WTC11 (cell line): Measurements from ENCODE around the gene ZNF740. TPM values are rescaled to one million over a fixed set of nuclear protein-coding genes. Genes with fewer than 3 reads are reported as not detected.

ENCODE experiments used
- ATAC-seq: fragments of 200-7000 bp; cut with Tn5 transposase; 2 replicates; pipeline ENCODE4 v1.10.0; 2021; ENCODE audit warnings: mild to moderate bottlenecking, moderate library complexity
- CTCF ChIA-PET: fragments of 300-600 bp; sonication (Branson Sonifier 250); formaldehyde crosslinking; loops from one replicate; lab custom pipeline; 2021; ENCODE audit warnings: antibody characterized with exemption; lab: Charles Lee
- POLR2A ChIA-PET: fragments of 350-600 bp; sonication (Branson Sonifier 250); formaldehyde crosslinking; loops from one replicate; lab custom pipeline; 2021; ENCODE audit warnings: antibody characterized with exemption; lab: Charles Lee
- DNase-seq: peaks from one replicate; pipeline ENCODE4 v3.0.0; 2021; ENCODE audit warnings: low spot score
- H3K27ac Mint-ChIP-seq: 2 replicates; pipeline ENCODE4 v1.8.0; 2021; ENCODE audit warnings: mixed read lengths
- H3K27me3 Mint-ChIP-seq: 2 replicates; pipeline ENCODE4 v1.8.0; 2021; ENCODE audit warnings: low read depth, mild to moderate bottlenecking, moderate library complexity, mixed read lengths
- H3K36me3 Mint-ChIP-seq: 2 replicates; pipeline ENCODE4 v1.8.0; 2021; ENCODE audit warnings: mixed read lengths
- H3K4me1 Mint-ChIP-seq: 2 replicates; pipeline ENCODE4 v1.8.0; 2022; ENCODE audit warnings: mixed read lengths
- H3K4me3 Mint-ChIP-seq: 2 replicates; pipeline ENCODE4 v1.8.0; 2021; ENCODE audit warnings: mild to moderate bottlenecking, moderate library complexity, mixed read lengths
- H3K9me3 Mint-ChIP-seq: 2 replicates; pipeline ENCODE4 v1.8.0; 2021; ENCODE audit warnings: mixed read lengths
- ELF4 ChIP-seq: sonication (generic); formaldehyde crosslinking; IDR thresholded peaks from 2 replicates; pipeline ENCODE4 v1.8.1; 2022; ENCODE audit warnings: low read depth, mild to moderate bottlenecking, moderate library complexity, missing genetic modification reagents
- EMX1 ChIP-seq: fragments of 250-450 bp; sonication (Bioruptor Pico); IDR thresholded peaks from 2 replicates; pipeline ENCODE4 v1.8.0; 2021; ENCODE audit warnings: mild to moderate bottlenecking
- FOXK1 ChIP-seq: sonication (generic); formaldehyde crosslinking; IDR thresholded peaks from 2 replicates; pipeline ENCODE4 v1.8.0; 2022; ENCODE audit warnings: mild to moderate bottlenecking, moderate library complexity, missing genetic modification reagents
- GRHL2 ChIP-seq: fragments of 250-450 bp; sonication (Bioruptor Pico); IDR thresholded peaks from 2 replicates; pipeline ENCODE4 v1.8.0; 2022; ENCODE audit warnings: mild to moderate bottlenecking, moderate library complexity; ENCODE audit not compliant: insufficient replicate concordance, severe bottlenecking
- MYBL2 ChIP-seq: sonication (generic); formaldehyde crosslinking; IDR thresholded peaks from 2 replicates; pipeline ENCODE4 v1.8.1; 2023; ENCODE audit warnings: mild to moderate bottlenecking, moderate library complexity, missing genetic modification reagents
- NR2C2 ChIP-seq: sonication (generic); formaldehyde crosslinking; IDR thresholded peaks from 2 replicates; pipeline ENCODE4 v1.8.0; 2022; ENCODE audit warnings: mild to moderate bottlenecking, missing genetic modification reagents
- NR3C1 ChIP-seq: sonication (generic); formaldehyde crosslinking; conservative IDR thresholded peaks from 2 replicates; pipeline ENCODE4 v1.8.1; 2023; ENCODE audit warnings: low read depth, mild to moderate bottlenecking, missing genetic modification reagents
- SMAD3 ChIP-seq: sonication (generic); formaldehyde crosslinking; IDR thresholded peaks from 2 replicates; pipeline ENCODE4 v1.8.0; 2022; ENCODE audit warnings: missing genetic modification reagents, mild to moderate bottlenecking, borderline replicate concordance
- SP1 ChIP-seq: sonication (generic); formaldehyde crosslinking; conservative IDR thresholded peaks from 2 replicates; pipeline ENCODE4 v1.8.1; 2022; ENCODE audit warnings: missing genetic modification reagents
- TEAD1 ChIP-seq: sonication (generic); formaldehyde crosslinking; IDR thresholded peaks from 2 replicates; pipeline ENCODE4 v1.8.0; 2022; ENCODE audit warnings: mild to moderate bottlenecking, missing genetic modification reagents
- ZNF263 ChIP-seq: sonication (generic); formaldehyde crosslinking; IDR thresholded peaks from 2 replicates; pipeline ENCODE4 v1.8.1; 2022; ENCODE audit warnings: low read depth, mild to moderate bottlenecking, moderate library complexity, missing genetic modification reagents
- ZNF416 ChIP-seq: fragments of 250-450 bp; sonication (Bioruptor Pico); IDR thresholded peaks from 2 replicates; pipeline ENCODE4 v1.9.0; 2021; ENCODE audit warnings: mild to moderate bottlenecking, inconsistent platforms
- ZNF671 ChIP-seq: fragments of 250-450 bp; sonication (Bioruptor Pico); IDR thresholded peaks from 2 replicates; pipeline ENCODE4 v1.8.0; 2021; ENCODE audit warnings: mild to moderate bottlenecking
- total RNA-seq: library from RNA; stranded (reverse); gene quantifications from 3 replicates; pipeline ENCODE4 v1.2.3, GENCODE V29; 2021
- TF ChIP-seq, protein P1 (sequence below): sonication (generic); formaldehyde crosslinking; IDR thresholded peaks from 2 replicates; pipeline ENCODE4 v1.8.1; 2022; ENCODE audit warnings: low read depth, mild to moderate bottlenecking, moderate library complexity, missing genetic modification reagents, borderline replicate concordance
- TF ChIP-seq, protein P2 (sequence below): sonication (generic); formaldehyde crosslinking; IDR thresholded peaks from 2 replicates; pipeline ENCODE4 v1.8.0; 2022; ENCODE audit warnings: mild to moderate bottlenecking, missing genetic modification reagents
- TF ChIP-seq, protein P3 (sequence below): fragments of 250-450 bp; sonication (Bioruptor Pico); conservative IDR thresholded peaks from 2 replicates; pipeline ENCODE4 v1.9.0; 2021; ENCODE audit warnings: mild to moderate bottlenecking
- TF ChIP-seq, protein P4 (sequence below): sonication (generic); formaldehyde crosslinking; conservative IDR thresholded peaks from 2 replicates; pipeline ENCODE4 v1.8.1; 2023; ENCODE audit warnings: mild to moderate bottlenecking, low read depth, missing genetic modification reagents, moderate library complexity
- TF ChIP-seq, protein P5 (sequence below): sonication (generic); formaldehyde crosslinking; IDR thresholded peaks from 2 replicates; pipeline ENCODE4 v1.8.1; 2023; ENCODE audit warnings: mild to moderate bottlenecking, missing genetic modification reagents, borderline replicate concordance
- TF ChIP-seq, protein P6 (sequence below): sonication (generic); formaldehyde crosslinking; IDR thresholded peaks from 2 replicates; pipeline ENCODE4 v1.8.1; 2023; ENCODE audit warnings: mild to moderate bottlenecking, missing genetic modification reagents

Gene ZNF740
- total RNA-seq, 1 experiment from 2014 or later, result 26.6 TPM

DNA sequence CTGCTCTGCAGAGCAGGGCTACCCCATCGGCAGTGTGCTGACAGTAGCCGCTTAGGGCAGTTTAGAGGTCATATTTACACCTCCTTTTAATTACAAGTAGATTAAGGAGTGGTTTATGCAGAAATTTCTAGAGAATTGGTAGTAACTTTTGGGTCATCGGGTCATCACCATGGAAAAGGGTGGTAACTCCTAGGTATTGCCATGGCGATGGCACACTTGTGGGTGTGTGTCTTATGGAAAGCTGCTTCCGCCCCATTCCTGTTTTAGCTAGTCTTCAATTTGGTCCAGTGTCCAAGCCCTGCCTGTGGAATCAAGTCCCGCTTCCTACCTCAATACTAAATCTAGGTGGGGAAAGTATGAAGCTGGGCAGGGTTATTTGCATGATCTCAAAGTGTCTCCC, 29.5 kb upstream of the ZNF740 start:
- Mint-ChIP-seq H3K27me3 (peaks cover 43% of the 10 kb centered on the region), H3K27ac (no peak overlapping the region), H3K4me3 (no peak overlapping the region), H3K9me3 (no peaks in the 10 kb centered on the region), H3K36me3 (no peaks in the 10 kb centered on the region), H3K4me1 (peaks cover 3% of the 10 kb centered on the region; the same call in 1 of the 2 replicates)
- POLR2A ChIA-PET, result no interaction called here
- ATAC-seq, result no peak
- DNase-seq, result no peak
- TF ChIP-seq NR2C2 (no peak), TEAD1 (no peak), ZNF263 (CRISPR knock-in tag) (no peak), SP1 (CRISPR knock-in tag) (no peak), ZNF671 (no peak), ELF4 (no peak), SMAD3 (no peak), ZNF416 (CRISPR knock-in tag) (no peak), NR3C1 (no peak), EMX1 (CRISPR knock-in tag) (no peak), FOXK1 (CRISPR knock-in tag) (no peak), GRHL2 (CRISPR knock-in tag) (no peak), MYBL2 (CRISPR knock-in tag) (no peak)
- TF ChIP-seq, protein P1, sequence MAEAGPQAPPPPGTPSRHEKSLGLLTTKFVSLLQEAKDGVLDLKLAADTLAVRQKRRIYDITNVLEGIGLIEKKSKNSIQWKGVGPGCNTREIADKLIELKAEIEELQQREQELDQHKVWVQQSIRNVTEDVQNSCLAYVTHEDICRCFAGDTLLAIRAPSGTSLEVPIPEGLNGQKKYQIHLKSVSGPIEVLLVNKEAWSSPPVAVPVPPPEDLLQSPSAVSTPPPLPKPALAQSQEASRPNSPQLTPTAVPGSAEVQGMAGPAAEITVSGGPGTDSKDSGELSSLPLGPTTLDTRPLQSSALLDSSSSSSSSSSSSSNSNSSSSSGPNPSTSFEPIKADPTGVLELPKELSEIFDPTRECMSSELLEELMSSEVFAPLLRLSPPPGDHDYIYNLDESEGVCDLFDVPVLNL (CRISPR knock-in tag), result no peak
- TF ChIP-seq, protein P2, sequence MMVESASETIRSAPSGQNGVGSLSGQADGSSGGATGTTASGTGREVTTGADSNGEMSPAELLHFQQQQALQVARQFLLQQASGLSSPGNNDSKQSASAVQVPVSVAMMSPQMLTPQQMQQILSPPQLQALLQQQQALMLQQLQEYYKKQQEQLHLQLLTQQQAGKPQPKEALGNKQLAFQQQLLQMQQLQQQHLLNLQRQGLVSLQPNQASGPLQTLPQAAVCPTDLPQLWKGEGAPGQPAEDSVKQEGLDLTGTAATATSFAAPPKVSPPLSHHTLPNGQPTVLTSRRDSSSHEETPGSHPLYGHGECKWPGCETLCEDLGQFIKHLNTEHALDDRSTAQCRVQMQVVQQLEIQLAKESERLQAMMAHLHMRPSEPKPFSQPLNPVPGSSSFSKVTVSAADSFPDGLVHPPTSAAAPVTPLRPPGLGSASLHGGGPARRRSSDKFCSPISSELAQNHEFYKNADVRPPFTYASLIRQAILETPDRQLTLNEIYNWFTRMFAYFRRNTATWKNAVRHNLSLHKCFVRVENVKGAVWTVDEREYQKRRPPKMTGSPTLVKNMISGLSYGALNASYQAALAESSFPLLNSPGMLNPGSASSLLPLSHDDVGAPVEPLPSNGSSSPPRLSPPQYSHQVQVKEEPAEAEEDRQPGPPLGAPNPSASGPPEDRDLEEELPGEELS, result no peak
- TF ChIP-seq, protein P3, sequence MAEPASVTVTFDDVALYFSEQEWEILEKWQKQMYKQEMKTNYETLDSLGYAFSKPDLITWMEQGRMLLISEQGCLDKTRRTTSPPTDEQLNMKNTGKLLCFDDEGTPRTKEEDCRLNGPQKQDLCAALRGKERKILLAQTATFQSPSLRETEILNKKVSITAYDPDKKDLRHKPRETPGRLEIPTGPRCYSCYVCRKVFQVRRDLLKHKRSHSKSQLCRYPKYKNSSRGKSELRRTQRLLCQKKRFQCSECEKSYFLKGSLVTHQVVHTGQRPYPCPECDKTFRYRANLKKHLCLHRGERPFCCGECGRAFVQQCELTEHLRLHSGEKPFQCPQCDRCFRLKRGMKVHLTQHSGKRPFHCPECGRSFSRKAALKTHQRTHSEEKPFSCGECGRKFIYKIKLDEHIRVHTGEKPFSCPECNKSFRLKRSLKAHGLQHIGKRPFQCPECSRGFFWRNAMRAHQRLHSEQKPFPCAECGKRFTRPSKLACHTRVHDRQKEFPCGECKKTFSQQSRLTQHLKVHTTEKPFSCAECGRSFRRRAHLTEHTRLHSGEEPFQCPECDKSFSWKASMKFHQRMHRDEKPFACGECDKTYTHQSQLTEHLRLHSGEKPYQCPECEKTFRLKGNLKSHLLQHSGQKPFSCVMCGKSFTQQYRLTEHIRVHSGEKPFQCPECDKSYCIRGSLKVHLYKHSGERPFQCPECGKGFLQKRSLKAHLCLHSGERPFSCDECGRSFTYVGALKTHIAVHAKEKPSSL (CRISPR knock-in tag), result no peak
- TF ChIP-seq, protein P4, sequence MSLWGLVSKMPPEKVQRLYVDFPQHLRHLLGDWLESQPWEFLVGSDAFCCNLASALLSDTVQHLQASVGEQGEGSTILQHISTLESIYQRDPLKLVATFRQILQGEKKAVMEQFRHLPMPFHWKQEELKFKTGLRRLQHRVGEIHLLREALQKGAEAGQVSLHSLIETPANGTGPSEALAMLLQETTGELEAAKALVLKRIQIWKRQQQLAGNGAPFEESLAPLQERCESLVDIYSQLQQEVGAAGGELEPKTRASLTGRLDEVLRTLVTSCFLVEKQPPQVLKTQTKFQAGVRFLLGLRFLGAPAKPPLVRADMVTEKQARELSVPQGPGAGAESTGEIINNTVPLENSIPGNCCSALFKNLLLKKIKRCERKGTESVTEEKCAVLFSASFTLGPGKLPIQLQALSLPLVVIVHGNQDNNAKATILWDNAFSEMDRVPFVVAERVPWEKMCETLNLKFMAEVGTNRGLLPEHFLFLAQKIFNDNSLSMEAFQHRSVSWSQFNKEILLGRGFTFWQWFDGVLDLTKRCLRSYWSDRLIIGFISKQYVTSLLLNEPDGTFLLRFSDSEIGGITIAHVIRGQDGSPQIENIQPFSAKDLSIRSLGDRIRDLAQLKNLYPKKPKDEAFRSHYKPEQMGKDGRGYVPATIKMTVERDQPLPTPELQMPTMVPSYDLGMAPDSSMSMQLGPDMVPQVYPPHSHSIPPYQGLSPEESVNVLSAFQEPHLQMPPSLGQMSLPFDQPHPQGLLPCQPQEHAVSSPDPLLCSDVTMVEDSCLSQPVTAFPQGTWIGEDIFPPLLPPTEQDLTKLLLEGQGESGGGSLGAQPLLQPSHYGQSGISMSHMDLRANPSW (CRISPR knock-in tag), result no peak
- TF ChIP-seq, protein P5, sequence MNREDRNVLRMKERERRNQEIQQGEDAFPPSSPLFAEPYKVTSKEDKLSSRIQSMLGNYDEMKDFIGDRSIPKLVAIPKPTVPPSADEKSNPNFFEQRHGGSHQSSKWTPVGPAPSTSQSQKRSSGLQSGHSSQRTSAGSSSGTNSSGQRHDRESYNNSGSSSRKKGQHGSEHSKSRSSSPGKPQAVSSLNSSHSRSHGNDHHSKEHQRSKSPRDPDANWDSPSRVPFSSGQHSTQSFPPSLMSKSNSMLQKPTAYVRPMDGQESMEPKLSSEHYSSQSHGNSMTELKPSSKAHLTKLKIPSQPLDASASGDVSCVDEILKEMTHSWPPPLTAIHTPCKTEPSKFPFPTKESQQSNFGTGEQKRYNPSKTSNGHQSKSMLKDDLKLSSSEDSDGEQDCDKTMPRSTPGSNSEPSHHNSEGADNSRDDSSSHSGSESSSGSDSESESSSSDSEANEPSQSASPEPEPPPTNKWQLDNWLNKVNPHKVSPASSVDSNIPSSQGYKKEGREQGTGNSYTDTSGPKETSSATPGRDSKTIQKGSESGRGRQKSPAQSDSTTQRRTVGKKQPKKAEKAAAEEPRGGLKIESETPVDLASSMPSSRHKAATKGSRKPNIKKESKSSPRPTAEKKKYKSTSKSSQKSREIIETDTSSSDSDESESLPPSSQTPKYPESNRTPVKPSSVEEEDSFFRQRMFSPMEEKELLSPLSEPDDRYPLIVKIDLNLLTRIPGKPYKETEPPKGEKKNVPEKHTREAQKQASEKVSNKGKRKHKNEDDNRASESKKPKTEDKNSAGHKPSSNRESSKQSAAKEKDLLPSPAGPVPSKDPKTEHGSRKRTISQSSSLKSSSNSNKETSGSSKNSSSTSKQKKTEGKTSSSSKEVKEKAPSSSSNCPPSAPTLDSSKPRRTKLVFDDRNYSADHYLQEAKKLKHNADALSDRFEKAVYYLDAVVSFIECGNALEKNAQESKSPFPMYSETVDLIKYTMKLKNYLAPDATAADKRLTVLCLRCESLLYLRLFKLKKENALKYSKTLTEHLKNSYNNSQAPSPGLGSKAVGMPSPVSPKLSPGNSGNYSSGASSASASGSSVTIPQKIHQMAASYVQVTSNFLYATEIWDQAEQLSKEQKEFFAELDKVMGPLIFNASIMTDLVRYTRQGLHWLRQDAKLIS (CRISPR knock-in tag), result no peak
- TF ChIP-seq, protein P6, sequence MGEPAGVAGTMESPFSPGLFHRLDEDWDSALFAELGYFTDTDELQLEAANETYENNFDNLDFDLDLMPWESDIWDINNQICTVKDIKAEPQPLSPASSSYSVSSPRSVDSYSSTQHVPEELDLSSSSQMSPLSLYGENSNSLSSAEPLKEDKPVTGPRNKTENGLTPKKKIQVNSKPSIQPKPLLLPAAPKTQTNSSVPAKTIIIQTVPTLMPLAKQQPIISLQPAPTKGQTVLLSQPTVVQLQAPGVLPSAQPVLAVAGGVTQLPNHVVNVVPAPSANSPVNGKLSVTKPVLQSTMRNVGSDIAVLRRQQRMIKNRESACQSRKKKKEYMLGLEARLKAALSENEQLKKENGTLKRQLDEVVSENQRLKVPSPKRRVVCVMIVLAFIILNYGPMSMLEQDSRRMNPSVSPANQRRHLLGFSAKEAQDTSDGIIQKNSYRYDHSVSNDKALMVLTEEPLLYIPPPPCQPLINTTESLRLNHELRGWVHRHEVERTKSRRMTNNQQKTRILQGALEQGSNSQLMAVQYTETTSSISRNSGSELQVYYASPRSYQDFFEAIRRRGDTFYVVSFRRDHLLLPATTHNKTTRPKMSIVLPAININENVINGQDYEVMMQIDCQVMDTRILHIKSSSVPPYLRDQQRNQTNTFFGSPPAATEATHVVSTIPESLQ (CRISPR knock-in tag), result no peak
- CTCF ChIA-PET, result interaction anchor here (1.2 to 1.6 kb wide), 5 partner anchors 8 to 171 kb away, joined by 3 to 6 read pairs (median 3); partner anchors contain the start of gene AAAS
